ENCODE measurements around the gene CRYBG3. TPM values are rescaled to one million over a fixed set of nuclear protein-coding genes. Genes with fewer than 3 reads are reported as not detected.

CRYBG3 gene
- total RNA-seq, 1 experiment from 2014 or later: 17.2 TPM

DNA sequence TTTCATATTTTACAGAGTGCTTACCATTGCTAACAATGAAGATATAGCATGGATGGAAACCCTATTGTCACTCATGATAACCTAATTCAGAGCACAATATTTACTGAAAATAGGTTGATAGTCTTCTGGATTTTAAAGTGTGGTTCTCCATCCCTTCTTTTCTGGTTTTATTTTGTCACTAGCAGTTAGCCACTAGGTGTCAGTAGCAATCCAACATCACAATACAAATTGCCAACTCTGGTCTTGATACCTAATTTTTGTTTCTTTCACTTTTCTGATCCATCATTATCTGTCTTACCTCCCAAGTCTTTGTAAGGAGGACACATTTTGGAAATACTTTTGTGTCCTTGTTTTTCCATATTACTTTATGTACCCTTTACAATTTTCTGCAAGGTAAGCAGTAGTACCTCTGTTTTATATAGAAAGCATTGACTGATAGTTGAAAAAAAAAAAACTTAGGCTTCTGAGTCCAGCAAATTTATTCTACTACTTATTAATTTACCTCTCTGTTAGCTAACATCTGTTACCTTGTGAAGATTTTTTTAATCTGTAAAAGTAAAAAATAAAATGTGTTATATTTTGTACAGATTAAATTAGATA is 28.3 kb upstream of the CRYBG3 start:
- H3K36me3 ChIP-seq (ENCODE audit: low read depth): no peaks in the 10 kb centered on the region
- no peaks in the 10 kb centered on the region for H3F3A ChIP-seq (ENCODE audit: insufficient read depth, low read depth)
- no peaks in the 10 kb centered on the region for H3K79me2 ChIP-seq (ENCODE audit: low read depth)
- H4K20me1 ChIP-seq (ENCODE audit: insufficient read depth): no peaks in the 10 kb centered on the region
- TF ChIP-seq, protein P1, sequence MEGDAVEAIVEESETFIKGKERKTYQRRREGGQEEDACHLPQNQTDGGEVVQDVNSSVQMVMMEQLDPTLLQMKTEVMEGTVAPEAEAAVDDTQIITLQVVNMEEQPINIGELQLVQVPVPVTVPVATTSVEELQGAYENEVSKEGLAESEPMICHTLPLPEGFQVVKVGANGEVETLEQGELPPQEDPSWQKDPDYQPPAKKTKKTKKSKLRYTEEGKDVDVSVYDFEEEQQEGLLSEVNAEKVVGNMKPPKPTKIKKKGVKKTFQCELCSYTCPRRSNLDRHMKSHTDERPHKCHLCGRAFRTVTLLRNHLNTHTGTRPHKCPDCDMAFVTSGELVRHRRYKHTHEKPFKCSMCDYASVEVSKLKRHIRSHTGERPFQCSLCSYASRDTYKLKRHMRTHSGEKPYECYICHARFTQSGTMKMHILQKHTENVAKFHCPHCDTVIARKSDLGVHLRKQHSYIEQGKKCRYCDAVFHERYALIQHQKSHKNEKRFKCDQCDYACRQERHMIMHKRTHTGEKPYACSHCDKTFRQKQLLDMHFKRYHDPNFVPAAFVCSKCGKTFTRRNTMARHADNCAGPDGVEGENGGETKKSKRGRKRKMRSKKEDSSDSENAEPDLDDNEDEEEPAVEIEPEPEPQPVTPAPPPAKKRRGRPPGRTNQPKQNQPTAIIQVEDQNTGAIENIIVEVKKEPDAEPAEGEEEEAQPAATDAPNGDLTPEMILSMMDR (conservative IDR thresholded peaks at IDR 0.05): peak; percentile 97
- no peak for TF ChIP-seq EZH2 (IDR thresholded peaks at IDR 0.05; ENCODE audit: low read depth)
- ChIA-PET CTCF (no interaction called here), POLR2A (ENCODE audit: unreplicated experiment) (no interaction called here)
- intact Hi-C loops (cut with micrococcal nuclease; ENCODE audit: unreplicated experiment): loop anchor here (1.0 to 10.0 kb wide), 3 partner anchors 147 to 531 kb away; no protein-coding TSS in a partner anchor
- no peak overlapping the region for H2AFZ ChIP-seq
- DNase-seq: peak in 1 of 2 experiments; percentile 59
- H3K27ac ChIP-seq: no peak overlapping the region
- no peaks in the 10 kb centered on the region for H3K9me2 ChIP-seq (ENCODE audit: insufficient read depth)
- no peak overlapping the region for H3K4me2 ChIP-seq
- H3K9me3 ChIP-seq (ENCODE audit: insufficient read depth, low read depth): no peaks in the 10 kb centered on the region
- no TSS peak for BruUV-seq (replicated peaks)
- H3K27me3 ChIP-seq (ENCODE audit: insufficient read depth, low read depth): no peaks in the 10 kb centered on the region
- no peak overlapping the region for H3K4me3 ChIP-seq
- H3K4me1 ChIP-seq (replicated peaks; ENCODE audit: insufficient read depth): no peaks in the 10 kb centered on the region

DNA sequence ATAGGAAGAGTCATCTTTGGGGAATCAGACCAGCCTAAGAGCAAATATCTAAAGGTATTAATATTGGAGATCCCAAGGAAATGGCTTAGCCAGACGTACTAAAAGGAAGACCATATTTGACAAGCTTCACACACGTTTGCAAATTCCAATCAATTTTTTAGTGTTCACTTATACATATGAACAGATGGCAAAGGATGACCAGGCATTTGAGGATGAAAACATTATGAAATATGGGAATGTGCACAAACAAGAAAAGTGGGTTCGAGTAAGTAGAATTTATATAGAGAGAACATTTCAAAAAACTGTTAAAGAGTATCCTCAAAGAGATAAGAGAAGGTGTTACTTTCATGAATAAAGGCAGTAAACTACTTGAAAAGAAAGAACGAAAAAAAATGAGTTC is 25.9 kb upstream of the CRYBG3 start:
- no peaks in the 10 kb centered on the region for H3K9me2 ChIP-seq (ENCODE audit: insufficient read depth)
- no peaks in the 10 kb centered on the region for H3K79me2 ChIP-seq (ENCODE audit: low read depth)
- no peak overlapping the region for H3K4me3 ChIP-seq
- TF ChIP-seq, protein P1 (conservative IDR thresholded peaks at IDR 0.05): no peak
- TF ChIP-seq EZH2 (IDR thresholded peaks at IDR 0.05; ENCODE audit: low read depth): no peak
- no peak overlapping the region for H2AFZ ChIP-seq
- ChIA-PET CTCF (interaction anchor here (1.5 kb wide), 1 partner anchor 227 kb away, joined by 5 read pairs; no protein-coding TSS in a partner anchor), POLR2A (ENCODE audit: unreplicated experiment) (no interaction called here)
- intact Hi-C loops (cut with micrococcal nuclease; ENCODE audit: unreplicated experiment): loop anchor here (10.0 kb wide), 1 partner anchor 529 kb away; no protein-coding TSS in a partner anchor
- no peaks in the 10 kb centered on the region for H3K9me3 ChIP-seq (ENCODE audit: insufficient read depth, low read depth)
- no TSS peak for BruUV-seq (replicated peaks)
- H3K27me3 ChIP-seq (ENCODE audit: insufficient read depth, low read depth): no peaks in the 10 kb centered on the region
- no peak overlapping the region for H3K27ac ChIP-seq
- no peak overlapping the region for H3K4me2 ChIP-seq
- H3K36me3 ChIP-seq (ENCODE audit: low read depth): no peaks in the 10 kb centered on the region
- H3K4me1 ChIP-seq (replicated peaks; ENCODE audit: insufficient read depth): no peaks in the 10 kb centered on the region
- no peak for DNase-seq
- no peaks in the 10 kb centered on the region for H4K20me1 ChIP-seq (ENCODE audit: insufficient read depth)
- no peaks in the 10 kb centered on the region for H3F3A ChIP-seq (ENCODE audit: insufficient read depth, low read depth)

DNA sequence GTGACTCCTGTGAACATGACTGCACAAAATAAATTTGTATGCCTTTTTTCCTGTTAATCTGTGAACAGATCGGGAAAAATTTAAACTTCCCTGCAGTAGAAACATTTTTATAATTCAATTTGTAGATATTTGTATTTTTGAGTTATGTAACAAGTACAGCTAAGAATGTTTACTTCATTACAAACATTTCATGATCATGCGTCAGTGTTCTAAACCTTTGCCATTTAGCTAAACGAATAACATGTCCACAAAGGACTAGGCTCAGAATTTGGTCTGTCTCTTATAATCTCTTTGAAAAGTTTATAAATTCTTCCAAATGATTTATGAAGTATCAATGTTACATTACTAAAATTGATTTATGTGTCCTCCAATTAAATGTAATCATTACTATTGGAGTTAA is 17.3 kb upstream of the CRYBG3 start:
- CTCF ChIA-PET: no interaction called here
- DNase-seq: no peak
- Histone ChIP-seq H2AFZ (no peak overlapping the region), H3K36me3 (ENCODE audit: low read depth) (no peaks in the 10 kb centered on the region), H3K9me3 (ENCODE audit: insufficient read depth, low read depth) (no peaks in the 10 kb centered on the region), H3K4me1 (replicated peaks; ENCODE audit: insufficient read depth) (no peaks in the 10 kb centered on the region), H3K27me3 (ENCODE audit: insufficient read depth, low read depth) (no peaks in the 10 kb centered on the region), H3K79me2 (ENCODE audit: low read depth) (no peaks in the 10 kb centered on the region), H3K27ac (no peak overlapping the region), H4K20me1 (ENCODE audit: insufficient read depth) (no peaks in the 10 kb centered on the region), H3K4me2 (no peak overlapping the region), H3K4me3 (no peak overlapping the region), H3K9me2 (ENCODE audit: insufficient read depth) (no peaks in the 10 kb centered on the region), H3F3A (ENCODE audit: insufficient read depth, low read depth) (no peaks in the 10 kb centered on the region)
- intact Hi-C loops (cut with micrococcal nuclease; ENCODE audit: unreplicated experiment): no loop called here
- TF ChIP-seq, protein P1 (conservative IDR thresholded peaks at IDR 0.05): no peak
- no peak for TF ChIP-seq EZH2 (IDR thresholded peaks at IDR 0.05; ENCODE audit: low read depth)
- BruUV-seq (replicated peaks): no TSS peak
- POLR2A ChIA-PET (ENCODE audit: unreplicated experiment): no interaction called here
